Right lobe of liver (tissue), 6 donors: ENCODE measurements around the gene HEPHL1. TPM values are rescaled to one million over a fixed set of nuclear protein-coding genes. Genes with fewer than 3 reads are reported as not detected.
"Not testable (repeated sequence)": the region's sequence is repeated elsewhere in the genome, so short reads cannot be mapped to it uniquely, and the experiment has no call there.

Source experiments
- ATAC-seq, 4 donors: fragments of 200-7000 bp; cut with Tn5 transposase; one replicate each; pipeline ENCODE4 v1.9.1; 2020; ENCODE audit warnings: mild to moderate bottlenecking in 4 of 4, moderate library complexity in 4 of 4
- DNase-seq, 3 donors: peaks; one replicate each; pipeline ENCODE4 v3.0.0-alpha.2; 2020
- H3K27ac ChIP-seq, 3 donors: fragments of 200-600 bp; one replicate each; pipeline ENCODE4 v1.8.0; 2022
- H3K27me3 ChIP-seq, 2 donors: fragments of 200-600 bp; one replicate each; pipeline ENCODE4 v1.8.0; 2022
- H3K36me3 ChIP-seq, 4 donors: fragments of 200-600 bp; sonication (generic) in 1 of 4; one replicate each; pipeline versions ENCODE4 v1.5.1 to v1.8.0; 2017 to 2022; ENCODE audit warnings: control low read depth in 1 of 4
- H3K4me1 ChIP-seq, 4 donors: fragments of 200-600 bp; sonication (generic) in 1 of 4; one replicate each; pipeline versions ENCODE4 v1.5.1 to v1.8.0; 2017 to 2022; ENCODE audit warnings: control low read depth in 1 of 4
- H3K4me3 ChIP-seq, 3 donors: fragments of 200-600 bp; one replicate each; pipeline ENCODE4 v1.8.0; 2022
- H3K9me3 ChIP-seq, 4 donors: fragments of 200-600 bp; sonication (generic) in 1 of 4; one replicate each; pipeline versions ENCODE4 v1.5.1 to v1.8.0; 2017 to 2022; ENCODE audit warnings: control low read depth in 1 of 4
- POLR2A ChIP-seq: fragments of 450-650 bp; IDR thresholded peaks from one replicate; pipeline ENCODE4 v1.6.1; 2017; ENCODE audit warnings: antibody characterized with exemption, mild to moderate bottlenecking
- WGBS: methylation state at CpG from one replicate; pipeline ENCODE4 v1.1.6; 2018; ENCODE audit warnings: low coverage, low lambda C conversion rate; ENCODE audit not compliant: insufficient coverage; ENCODE audit errors: missing lambda C conversion rate; 5-methylcytosine and 5-hydroxymethylcytosine counted together
- intact Hi-C, 2 donors: fragments of 100-400 bp; cut with DNase I; formaldehyde crosslinking; loops; one replicate each; pipeline versions ENCODE4 v1.11.2 to v1.14.1; 2022
- long read RNA-seq: library from polyadenylated mRNA; unstranded; transcript quantifications from one replicate; pipeline ENCODE4 v2.0.0, GENCODE V29; 2019
- total RNA-seq, 6 experiments: library from RNA; depleted of rRNA in 2 of 6; stranded (reverse); fragments of >200 nt in 2 of 6; fragmentation: NEBNext Ultra II Directional in 3 of 6; extraction: Animal tissue kit (Norgen Biotek cat#: 25700) in 3 of 6; gene quantifications; one replicate each; pipeline versions ENCODE4 v1.1.0 to v1.2.4, GENCODE V29; 2016 to 2023
- TF ChIP-seq, protein P1 (sequence below), 4 donors: fragments of 200-600 bp in 3 of 4; fragments of 450-650 bp in 1 of 4; IDR thresholded peaks; one replicate each; pipeline versions ENCODE4 v1.5.1 to v1.8.0; 2016 to 2022; ENCODE audit warnings: antibody characterized with exemption in 4 of 4, mild to moderate bottlenecking in 2 of 4
- donor health status: DM: no; HTN: yes; CAD: no.
- donor health status: DM: no; HTN: no; CAD: no.
- donor health status: DM: no; HTN: no; CAD: no.
- donor health status: DM: no; HTN: yes; CAD: no.
- donor health status: DM: no; HTN: yes; CAD: no.

Gene HEPHL1, protein sequence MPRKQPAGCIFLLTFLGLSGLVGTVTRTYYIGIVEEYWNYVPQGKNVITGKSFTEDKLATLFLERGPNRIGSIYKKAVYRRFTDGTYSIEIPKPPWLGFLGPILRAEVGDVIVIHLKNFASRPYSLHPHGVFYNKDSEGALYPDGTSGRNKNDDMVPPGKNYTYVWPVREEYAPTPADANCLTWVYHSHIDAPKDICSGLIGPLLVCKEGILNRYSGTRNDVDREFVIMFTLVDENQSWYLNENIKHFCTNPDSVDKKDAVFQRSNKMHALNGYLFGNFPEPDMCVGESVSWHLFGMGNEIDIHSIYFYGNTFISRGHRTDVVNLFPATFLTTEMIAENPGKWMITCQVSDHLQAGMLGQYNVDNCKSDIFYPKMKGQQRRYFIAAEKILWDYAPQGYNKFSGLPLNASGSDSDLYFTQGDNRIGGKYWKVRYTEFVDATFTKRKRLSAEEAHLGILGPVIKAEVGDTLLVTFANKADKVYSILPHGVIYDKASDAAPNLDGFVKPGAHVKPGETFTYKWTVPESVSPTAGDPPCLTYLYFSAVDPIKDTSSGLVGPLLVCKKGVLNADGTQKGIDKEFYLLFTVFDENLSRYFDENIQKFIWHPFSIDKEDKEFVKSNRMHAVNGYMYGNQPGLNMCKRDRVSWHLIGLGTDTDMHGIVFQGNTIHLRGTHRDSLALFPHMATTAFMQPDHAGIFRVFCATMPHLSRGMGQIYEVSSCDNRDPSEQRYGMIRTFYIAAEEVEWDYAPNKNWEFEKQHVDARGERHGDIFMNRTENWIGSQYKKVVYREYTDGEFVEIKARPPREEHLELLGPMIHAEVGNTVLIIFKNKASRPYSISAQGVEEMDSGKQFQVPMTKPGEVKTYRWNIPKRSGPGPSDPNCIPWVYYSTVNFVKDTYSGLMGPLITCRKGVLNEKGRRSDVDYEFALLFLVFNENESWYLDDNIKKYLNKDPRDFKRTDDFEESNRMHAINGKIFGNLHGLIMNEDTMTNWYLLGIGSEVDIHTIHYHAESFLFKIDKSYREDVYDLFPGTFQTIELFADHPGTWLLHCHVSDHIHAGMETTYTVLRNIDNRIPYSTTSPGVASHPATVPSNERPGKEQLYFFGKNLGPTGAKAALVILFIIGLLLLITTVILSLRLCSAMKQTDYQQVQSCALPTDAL
- total RNA-seq, result not detected
- long read RNA-seq, result 0 reads

DNA sequence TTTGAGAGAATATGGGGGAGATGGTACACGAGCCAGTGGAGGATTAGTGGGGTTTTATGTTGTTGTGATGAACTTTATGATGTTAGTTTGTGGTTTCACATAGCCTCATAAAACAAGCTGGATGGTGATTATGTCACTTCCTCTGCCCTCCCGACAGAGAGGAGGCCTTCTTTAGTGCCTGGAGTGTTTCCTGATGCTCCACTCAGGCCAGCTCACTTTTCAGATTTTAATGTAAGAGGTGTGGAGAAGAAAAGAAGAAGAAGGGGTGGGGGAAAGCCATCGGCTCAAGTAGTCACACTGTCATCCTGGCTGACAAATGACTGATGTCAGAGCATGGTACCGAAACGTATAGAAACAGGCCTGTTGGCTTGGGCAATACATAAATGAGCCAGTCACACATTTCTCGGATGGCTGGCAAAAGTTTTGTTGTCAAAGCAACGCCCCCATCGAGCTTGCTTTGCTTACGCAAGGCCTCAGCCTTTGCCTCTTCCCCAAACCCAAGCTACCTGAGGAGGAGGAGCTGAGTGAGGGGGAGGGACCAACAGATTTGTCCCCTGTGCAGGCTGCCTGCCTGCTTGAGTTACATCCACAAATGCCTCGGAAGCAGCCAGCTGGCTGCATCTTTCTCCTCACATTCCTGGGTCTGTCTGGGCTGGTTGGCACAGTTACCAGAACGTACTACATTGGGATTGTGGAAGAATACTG lies at the start of gene HEPHL1:
HEPHL1 (plus strand) TSS at position 578 of the 705 bp plus-strand sequence; CDS start at position 593, 15 bp downstream.
- DNase-seq, result no peak
- H3K4me1 ChIP-seq, result no peaks in the 10 kb centered on the region
- TF ChIP-seq, protein P1, sequence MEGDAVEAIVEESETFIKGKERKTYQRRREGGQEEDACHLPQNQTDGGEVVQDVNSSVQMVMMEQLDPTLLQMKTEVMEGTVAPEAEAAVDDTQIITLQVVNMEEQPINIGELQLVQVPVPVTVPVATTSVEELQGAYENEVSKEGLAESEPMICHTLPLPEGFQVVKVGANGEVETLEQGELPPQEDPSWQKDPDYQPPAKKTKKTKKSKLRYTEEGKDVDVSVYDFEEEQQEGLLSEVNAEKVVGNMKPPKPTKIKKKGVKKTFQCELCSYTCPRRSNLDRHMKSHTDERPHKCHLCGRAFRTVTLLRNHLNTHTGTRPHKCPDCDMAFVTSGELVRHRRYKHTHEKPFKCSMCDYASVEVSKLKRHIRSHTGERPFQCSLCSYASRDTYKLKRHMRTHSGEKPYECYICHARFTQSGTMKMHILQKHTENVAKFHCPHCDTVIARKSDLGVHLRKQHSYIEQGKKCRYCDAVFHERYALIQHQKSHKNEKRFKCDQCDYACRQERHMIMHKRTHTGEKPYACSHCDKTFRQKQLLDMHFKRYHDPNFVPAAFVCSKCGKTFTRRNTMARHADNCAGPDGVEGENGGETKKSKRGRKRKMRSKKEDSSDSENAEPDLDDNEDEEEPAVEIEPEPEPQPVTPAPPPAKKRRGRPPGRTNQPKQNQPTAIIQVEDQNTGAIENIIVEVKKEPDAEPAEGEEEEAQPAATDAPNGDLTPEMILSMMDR (IDR thresholded peaks at IDR 0.05), result no peak
- no peak for TF ChIP-seq POLR2A
- 55% methylated on average over 7 of the region's 11 CpGs for WGBS
- no peak within 1 kb of the TSS for H3K4me3 ChIP-seq
- H3K27me3 ChIP-seq, result no peaks in the 10 kb centered on the region
- ATAC-seq, result no peak
- intact Hi-C loops, result no loop called here
- H3K27ac ChIP-seq, result no peak within 1 kb of the TSS
- no peaks in the 10 kb centered on the region for H3K9me3 ChIP-seq
- H3K36me3 ChIP-seq, result no peaks in the 10 kb centered on the region

DNA sequence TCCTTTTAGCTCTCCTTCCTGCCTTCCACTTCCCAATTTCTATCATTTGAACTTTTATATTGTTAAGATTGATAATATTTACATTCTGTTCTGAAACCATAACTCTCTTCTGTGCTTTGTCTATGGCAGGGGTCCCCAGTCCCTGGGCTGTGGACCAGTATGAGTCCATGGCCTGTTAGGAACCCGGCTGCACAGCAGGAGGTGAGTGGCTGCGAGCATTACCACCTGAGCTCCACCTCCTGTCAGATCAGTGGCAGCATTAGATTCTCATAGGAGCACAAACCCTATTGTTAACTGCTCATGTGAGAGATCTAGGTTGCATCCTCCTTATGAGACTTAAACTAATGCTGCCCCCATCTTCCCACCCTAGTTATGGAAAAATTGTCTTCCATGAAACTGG lies 48.4 kb upstream of the HEPHL1 start:
- no peak overlapping the region for H3K27ac ChIP-seq
- H3K4me1 ChIP-seq, result no peaks in the 10 kb centered on the region
- DNase-seq (no peak), ATAC-seq (no peak)
- intact Hi-C loops, result no loop called here
- WGBS, result 23% methylated on average over 2 of the region's 2 CpGs
- TF ChIP-seq, protein P1 (IDR thresholded peaks at IDR 0.05), result no peak
- TF ChIP-seq POLR2A, result no peak
- H3K9me3 ChIP-seq, result no peaks in the 10 kb centered on the region
- H3K36me3 ChIP-seq, result no peaks in the 10 kb centered on the region
- no peaks in the 10 kb centered on the region for H3K27me3 ChIP-seq
- no peak overlapping the region for H3K4me3 ChIP-seq

DNA sequence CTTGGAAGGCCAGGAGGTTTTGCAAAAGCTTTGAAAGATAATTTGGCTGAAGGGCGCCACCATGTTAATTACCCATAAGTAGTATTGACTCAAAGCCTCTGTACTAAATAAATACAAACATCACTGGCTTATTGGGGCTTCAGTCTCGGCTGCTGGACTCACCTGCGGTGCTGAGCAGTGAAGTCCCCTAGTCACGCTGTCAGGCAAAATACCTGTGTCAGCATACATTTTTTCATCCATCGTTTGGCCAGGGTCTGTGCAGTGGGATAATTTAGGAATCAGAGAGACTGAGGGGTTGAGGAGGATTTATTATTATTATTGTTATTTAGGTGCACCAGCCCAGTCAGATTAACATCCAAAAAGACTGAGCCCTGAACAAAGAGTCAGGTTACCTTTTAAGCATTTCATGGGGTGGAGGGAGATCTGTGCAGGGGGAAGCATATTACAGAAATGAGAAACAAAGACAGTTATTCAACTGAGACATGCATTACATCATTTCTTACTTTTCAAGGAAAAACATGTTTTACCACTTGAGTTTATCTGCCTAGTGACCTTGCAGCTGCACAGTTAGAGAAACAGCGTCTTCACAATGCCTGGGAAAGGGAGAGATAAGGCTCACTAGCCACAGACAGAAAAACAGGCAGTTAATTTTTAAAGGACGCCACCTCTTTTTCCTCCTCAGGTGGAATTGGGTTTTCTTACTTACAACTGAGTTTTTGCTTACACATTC lies 47.7 kb upstream of the HEPHL1 start:
- H3K9me3 ChIP-seq, intact Hi-C loops, H3K27me3 ChIP-seq, H3K27ac ChIP-seq, H3K4me1 ChIP-seq, DNase-seq, ATAC-seq, H3K36me3 ChIP-seq, H3K4me3 ChIP-seq: not testable (repeated sequence)
- 28% methylated on average over 5 of the region's 7 CpGs for WGBS

DNA sequence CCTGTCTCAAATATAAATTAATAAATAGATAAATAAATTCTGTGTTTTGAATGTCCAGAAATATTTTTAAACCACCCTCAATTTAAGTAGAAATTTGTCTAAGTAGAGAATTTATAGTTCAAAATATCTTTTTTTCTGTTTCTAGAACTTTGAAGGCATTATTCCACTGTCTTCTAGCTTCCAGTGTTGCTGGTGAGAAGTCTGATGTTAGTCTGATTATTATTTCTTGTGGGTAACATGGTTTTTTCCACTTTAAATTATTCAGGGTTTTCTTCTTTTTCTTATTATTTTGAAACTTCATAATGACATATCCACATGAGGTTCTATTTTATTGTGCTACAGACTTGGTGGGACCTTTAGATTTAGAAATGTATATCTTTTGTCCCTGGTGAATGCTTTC lies 46.4 kb upstream of the HEPHL1 start:
- Histone ChIP-seq H3K4me1 (no peaks in the 10 kb centered on the region), H3K36me3 (no peaks in the 10 kb centered on the region), H3K27ac (no peak overlapping the region), H3K4me3 (no peak overlapping the region), H3K9me3 (no peaks in the 10 kb centered on the region), H3K27me3 (no peaks in the 10 kb centered on the region)
- DNase-seq (no peak), ATAC-seq (no peak)
- TF ChIP-seq, protein P1 (IDR thresholded peaks at IDR 0.05), result no peak
- TF ChIP-seq POLR2A, result no peak
- intact Hi-C loops, result no loop called here

DNA sequence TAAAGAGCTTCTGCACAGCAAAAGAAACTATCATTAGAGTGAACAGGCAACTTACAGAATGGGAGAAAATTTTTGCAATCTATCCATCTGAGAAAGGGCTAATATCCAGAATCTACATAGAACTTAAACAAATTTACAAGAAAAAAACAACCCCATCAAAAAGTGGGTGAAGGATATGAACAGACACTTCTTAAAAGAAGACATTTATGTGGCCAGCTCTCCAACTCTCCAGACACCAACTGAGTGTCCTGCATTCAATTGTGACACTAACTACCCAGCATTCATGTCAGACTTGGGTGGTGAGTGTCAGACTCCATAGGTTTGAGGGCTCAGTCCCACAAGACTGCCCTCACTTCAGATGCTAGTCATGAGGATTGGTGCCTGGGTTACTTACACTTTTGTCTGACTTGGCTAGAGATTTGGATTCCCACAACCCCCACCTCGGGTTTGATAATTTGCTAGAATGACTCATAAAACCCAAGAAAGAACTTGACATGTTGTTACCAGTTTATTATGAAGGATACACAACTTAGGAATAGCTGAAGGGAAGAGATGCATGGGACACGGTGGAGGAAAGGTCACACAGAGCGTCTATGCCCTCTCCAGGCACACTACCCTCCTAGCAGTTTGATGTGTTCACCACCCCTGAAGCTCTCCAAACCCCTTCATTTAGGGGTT lies 44.4 kb upstream of the HEPHL1 start:
- 63% methylated on average over 3 of the region's 3 CpGs for WGBS
- H3K4me3 ChIP-seq, H3K9me3 ChIP-seq, DNase-seq, intact Hi-C loops, H3K4me1 ChIP-seq, H3K36me3 ChIP-seq, H3K27me3 ChIP-seq, H3K27ac ChIP-seq, ATAC-seq: not testable (repeated sequence)
